HT-29 (cell line): ENCODE measurements around the gene MAFG. TPM values are rescaled to one million over a fixed set of nuclear protein-coding genes. Genes with fewer than 3 reads are reported as not detected.

Experiments used
- DNase-seq: peaks from one replicate; pipeline ENCODE4 v3.0.0-alpha.2; 2015; ENCODE audit warnings: low spot score
- total RNA-seq: library from RNA; depleted of rRNA; stranded (reverse); fragments of >200 nt; shearing (Covaris generic); gene quantifications from 2 replicates; pipeline ENCODE4 v1.2.3, GENCODE V29; 2014

MAFG gene
- total RNA-seq, 1 experiment from 2014 or later = 45.5 TPM

DNA sequence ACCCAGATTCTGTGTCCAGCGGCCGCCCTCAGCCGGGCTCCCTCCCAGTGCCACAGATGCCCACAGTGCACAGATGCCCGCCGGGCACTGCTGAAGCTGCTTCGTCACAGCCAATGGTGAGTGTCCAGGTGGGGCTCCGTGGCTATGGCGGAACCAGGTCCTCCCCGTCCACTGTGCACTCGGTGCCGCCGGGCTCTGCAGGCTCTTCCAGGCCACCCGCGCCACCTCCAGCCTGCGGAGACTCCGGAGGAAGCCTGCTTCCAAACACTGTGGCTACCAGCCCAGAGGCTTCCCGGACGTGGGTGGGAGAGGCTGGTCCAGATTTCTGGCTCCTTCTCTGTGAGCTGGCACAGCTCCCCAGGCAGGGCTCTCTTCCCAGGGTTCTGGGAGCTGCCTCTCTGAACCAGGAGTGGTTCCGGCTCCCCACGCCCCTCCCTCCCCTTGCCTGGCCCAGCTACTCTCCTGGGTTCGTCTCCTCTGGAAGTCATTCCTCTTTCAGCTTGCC is 12.4 kb upstream of the MAFG start:
- no peak for DNase-seq

DNA sequence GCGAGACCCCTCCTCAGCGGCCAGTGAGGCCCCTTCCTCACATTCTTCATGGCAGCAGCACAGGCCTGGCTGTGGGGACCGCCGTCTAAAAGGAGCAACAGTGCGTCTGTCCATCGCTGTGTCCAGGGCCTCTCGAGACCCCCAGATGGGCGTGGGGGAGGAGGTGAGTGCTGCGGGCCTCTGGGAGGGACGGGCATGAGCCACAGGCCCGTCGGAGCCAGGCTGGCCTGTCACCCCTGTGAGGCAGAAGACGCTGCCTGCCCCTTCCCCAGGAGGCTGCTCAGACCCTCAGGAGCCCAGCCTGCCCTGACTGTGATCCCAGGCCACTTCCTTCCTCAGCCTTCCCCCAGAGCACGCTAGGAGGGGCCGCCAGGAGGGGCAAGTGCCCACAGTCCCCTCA is 11.7 kb upstream of the MAFG start:
- no peak for DNase-seq

DNA sequence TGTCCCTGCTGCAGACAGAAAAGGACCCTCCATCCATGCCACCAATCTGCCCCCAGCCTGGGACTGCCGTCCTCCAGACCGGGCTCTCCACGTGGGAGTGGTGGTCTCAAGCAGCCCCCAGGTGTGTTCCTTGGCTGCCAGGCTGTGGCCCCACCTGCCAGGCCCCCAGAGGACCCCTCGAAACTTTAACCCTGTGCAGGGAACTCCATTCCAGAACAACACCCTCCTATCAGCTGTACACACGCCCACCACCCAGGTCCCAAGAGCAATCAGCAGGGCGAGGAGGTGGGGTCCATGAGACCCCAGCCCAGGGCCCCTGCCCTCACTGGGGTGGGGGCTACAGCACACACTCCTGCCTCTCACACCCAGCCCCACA is 8.2 kb upstream of the MAFG start:
- DNase-seq = no peak

DNA sequence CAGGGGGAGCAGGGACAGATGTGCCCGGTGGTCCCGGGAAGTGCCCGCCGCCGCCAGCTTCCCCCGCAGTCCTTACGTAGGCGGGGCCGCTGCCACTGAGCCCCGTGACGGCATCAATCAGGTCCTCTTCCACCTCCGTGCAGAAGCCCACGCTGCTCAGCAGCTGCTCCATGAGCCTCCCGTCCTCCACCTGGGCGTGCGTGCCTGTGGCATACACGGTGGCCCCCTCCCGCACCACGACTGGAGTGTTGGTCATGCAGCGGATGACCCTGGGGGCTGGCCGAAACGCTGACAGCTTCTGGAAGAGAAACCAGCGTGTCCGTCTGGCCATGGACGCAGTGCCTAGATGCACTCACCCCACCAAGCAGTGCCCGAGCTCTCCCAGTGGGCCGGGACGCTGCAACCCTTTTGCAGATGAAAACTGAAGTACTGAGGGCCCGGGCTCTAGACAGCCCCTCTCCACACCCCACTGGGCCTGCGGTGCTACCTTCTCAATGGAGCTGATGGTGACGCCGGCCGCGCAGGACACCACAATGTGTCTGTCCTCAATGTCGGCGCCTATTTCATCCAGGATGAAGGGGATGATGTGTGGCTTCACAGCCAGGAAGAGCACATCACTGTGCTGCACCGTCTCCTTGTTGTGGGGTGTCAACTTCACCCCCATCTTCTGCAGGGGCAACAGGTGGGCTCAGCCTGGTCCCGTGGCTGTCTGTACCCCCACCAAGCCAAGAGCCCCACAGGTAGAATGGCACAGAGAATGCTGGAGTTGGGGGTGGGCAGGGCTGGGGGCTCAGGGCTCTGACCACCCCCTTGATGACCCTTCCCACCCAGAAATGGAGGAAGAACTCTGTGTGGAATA is 7.5 kb upstream of the MAFG start:
- DNase-seq = no peak

DNA sequence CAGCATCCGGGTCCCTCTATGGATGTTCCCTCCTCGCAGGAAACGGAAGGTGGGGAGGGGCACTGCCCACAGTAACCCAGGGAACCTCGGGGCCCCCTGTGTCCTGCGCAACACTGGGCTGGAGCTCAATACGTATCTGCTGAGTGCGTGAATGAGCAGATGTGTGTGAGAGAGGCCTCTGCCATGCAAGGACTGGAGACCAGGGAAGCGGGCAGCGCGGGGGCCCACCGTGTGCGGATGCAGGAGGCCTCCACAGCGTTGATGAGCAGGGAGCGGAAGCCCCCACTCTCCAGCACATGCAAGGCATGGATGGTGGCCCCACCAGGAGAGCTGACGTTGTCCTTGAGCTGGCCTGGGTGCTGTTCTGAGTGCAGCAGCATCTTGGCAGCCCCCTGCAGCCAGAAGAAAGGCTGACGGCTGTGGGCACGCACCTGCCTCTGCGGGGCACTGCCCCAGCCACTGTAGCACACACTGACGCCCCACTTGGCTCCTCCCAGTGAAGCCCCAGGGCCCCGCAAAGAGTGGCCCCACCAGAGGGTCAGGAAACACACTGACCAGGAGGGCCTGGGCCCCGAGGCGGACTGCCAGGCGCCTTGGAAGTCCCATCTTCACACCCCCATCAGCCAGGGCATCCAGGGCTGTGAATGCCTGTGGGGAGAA is 6.7 kb upstream of the MAFG start:
- DNase-seq = no peak

DNA sequence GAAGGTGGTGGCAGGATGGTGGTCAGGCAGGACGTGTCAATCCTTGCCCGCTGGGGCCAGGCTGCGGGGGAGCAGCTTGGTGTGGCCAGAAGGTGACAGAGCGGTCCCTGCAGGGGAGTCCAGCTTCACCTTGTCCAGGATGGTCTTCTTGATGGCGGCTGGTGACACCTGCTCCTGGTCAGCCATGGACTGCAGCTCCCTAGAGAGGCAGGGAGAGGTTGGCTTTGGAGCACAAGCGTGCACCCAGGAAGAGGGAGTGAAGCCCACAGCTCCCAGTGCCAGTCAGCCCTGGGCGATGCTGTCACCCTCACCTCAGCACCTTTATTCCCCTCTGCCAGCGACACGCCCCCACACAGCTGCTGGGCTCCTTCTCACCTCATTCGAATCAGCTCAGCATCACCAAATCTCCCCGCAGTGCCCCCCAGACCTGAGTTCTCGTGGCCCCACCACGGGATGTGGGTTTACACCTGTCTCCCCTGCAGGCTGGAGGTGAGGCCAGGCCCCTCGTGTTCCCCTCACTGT is 5.7 kb upstream of the MAFG start:
- no peak for DNase-seq

DNA sequence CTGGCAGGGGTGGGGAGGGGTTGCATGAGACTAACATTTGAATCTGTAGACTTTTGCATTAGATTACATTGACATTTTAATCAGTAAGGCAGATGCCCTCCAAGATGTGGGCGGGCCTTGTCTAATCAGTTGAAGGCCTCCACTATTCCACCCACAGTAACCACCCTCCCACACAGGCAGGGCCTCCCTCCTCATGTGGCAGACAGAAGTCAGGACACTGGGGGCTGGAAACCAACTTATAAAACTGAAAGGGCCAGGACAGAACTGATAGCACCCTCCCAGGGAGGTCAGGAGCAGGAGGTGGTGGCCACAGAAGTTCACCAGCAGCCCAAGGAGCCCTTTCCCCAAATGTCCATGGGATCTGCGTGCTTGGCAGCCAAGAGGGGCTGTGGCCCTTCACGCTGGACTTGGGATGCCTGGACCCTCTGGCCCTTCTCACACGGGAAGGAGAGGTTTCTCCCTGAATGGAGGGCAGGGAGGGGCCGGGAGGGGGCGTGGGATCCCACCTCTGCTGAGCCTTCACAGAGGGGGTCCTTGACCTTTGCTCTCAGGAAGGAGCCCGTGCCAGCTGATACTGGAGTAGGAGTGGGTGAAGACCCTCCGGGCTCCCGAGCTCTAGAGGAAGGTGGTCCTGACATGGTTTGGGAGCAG is 4.9 kb upstream of the MAFG start:
- DNase-seq = no peak

DNA sequence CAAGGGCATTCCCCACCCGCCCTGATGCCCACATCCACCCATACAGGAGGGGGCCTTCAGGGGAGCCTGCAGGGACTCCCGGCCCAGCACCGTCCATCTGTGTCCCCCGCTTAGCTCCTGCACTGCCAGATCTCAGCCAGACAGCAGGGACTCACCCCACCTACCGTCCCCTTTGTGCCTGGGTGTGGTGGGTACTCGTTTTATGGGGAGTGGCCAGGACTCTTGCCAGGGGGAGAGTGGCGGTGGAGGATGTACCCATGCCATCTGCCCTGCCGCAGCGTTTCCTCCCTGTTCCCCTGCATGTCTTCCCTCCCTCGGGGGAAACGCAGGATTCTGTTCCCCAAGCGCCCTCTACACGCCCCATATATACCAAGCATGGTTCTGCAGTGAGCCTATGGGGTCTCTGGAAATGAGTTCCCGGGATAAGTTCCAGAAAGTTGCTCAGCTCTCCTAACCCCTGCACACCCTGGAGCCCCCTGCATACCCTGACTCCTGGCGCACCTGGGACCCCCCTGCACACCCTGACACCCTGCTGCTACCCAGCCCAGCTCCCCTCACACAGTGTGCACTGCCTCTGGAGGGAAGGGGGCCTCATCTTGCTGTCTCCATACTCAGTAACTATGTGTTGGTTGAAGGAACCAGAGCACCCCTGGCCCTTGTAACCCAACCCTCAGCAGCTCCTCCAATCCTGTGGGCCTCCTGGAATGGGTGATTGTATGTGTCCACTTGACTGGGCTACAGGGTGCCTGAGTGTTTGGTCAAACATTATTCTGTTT is 4.2 kb upstream of the MAFG start:
- no peak for DNase-seq

DNA sequence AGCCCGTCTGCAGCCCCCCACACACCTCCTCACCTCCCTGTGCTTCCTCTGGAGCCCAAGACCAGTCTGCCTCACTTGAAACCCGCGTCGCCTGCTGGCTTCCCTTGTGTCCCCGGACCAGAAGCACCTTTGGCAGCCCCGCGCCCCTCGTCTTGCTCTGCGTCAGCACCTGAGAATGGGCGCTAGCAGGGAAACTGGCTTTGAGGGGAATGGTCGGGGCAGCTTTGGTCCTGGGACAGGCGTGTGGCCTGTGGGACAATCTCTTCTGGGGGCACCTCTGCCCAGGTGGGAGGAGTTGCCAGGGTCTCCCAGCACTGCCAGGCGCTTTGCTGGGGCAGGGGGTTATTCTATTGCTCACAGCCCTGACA is 3.6 kb upstream of the MAFG start:
- no peak for DNase-seq

DNA sequence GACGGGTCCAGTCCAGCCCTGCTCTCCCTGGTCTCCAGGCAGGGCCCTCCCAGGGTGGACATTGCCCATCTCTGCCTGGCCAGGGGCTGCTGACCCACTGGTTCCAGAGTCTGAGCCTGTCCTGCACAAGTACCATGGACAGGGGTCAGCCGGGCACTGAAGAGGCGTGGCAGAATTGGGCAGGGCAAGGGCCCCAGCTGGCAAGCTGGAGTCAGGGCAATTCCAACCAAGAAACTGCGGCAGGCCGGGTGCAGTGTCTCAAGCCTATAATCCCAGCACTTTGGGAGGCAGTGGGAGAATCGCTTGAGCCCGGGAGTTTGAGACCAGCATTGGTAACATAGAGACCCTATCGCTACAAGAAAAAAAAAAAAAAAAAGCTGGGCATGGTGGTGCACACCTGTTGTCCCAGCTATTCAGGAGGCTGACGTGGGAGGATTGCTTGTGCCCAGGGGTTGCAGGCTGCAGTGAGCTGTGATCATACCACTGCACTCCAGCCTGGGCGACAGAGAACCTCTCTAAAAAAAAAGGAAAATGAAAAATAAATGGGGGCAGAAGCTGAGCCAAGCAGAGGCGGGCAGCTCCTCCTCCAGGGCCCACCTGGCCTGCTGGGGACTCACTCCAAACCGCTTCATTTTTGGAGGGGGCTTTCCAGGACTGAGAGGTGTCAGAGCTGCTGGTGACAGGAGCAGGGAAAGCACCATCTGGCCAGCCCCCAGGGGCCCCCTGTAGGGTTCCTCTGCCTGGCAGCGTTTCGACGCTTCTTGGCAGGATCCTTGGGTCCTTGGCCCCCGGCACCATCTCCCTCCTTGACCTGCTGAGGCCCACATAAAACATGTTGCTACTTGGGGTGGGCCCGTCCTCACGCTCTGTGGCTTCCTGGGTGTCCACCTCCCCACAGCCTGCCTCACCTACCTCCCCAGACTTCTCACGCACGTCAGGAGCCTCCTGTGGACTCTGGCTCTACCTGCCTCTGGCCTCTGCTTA is 2.9 kb upstream of the MAFG start:
- no peak for DNase-seq

DNA sequence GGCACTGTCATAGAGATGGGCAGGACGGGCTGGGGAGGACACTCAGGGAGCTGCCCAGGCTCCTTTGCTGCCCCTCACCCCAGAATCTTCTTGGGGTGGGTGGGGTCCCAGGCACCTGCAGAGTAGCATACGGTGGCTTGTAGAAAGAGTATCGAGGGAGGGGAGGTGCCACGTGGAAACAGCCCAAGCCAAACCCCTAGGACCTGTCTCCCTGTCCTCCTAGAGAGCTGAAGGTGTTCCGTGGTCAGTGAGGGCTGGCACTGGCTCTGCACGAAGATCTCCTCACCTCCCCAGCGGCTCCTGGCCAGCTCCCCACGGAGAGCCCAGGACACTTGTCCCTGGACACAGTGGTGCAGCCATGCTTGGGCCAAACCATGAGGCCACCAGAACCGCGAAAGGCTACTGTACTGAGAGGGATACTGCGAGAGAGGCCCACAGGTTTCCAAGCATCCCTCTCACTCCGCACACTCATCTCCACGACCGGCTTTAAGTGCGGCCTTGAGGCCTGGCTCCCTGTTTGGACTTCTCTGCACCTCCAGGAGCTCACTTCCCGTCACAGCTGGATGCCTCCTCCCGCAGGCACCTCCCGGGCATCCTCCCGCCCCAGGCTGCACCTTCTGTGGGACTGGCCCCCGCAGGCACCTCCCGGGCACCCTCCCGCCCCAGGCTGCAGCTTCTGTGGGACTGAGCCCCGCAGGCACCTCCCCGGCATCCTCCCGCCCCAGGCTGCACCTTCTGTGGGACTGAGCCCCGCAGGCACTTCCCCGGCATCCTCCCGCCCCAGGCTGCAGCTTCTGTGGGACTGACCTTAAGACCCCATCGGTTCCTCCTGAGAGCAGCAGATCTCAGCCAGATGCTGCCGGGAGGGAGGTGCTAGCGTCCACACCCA is 2.0 kb upstream of the MAFG start:
- no peak for DNase-seq

DNA sequence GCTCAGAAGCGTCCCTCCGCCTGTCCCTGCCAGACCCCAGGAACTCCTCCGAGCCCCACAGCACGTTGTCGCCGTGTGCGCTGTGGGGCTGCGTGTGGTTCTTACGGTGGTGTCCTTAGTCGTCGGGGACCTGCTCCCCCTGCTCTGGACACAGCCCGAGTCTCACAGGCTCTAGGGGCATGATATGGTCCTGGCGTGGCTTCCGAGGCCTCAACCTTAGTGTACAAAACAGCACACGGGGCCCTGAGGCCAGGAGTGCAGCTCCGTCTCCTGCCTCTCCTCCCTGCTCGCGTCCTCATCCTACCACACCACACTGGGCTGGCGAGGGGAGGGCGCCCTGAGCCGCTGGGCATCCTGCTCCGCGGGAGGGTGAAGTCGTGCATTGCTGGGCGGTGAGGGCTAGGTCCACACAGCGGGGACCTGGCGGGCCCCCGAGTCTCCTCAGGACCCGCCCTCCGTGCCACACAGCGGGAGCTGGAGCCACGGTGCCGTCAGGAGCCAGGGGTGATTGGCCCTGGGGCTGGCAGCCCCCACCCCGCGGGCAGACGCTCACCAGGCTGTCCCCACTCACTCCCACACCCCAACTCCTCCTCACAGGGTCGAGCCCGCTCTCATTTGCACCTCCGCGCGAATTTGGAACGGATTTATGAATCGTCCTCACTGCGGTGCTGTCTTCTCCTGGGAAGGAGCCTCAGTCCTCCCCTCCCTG is 1.2 kb upstream of the MAFG start:
- peak; percentile 37 for DNase-seq

DNA sequence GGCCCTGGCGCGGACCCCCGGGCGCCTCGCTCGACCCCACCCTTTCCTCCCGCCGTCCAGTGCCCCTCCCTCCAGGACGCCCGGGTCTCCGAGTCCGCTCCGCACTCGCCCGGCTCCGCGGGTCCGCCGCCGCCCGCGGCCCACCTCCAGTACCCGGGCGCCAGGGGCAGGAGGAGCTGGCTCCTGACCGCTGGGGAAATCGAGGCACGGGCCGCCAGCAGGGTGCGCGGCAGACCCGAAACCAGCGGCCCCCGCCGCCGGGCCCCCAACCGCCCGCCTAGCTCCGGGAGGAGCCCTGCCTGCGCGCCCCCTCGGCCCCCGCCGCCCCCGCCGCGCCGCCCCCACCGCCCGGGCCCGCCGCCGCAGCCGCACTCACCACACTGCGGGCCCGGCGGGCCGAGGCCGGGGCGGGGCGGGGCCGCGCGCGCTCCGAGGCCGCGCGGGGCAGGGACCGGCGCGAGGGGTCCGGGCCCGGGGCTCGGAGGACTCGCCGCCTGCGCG is 333 bp downstream of the MAFG start:
- DNase-seq = no peak

DNA sequence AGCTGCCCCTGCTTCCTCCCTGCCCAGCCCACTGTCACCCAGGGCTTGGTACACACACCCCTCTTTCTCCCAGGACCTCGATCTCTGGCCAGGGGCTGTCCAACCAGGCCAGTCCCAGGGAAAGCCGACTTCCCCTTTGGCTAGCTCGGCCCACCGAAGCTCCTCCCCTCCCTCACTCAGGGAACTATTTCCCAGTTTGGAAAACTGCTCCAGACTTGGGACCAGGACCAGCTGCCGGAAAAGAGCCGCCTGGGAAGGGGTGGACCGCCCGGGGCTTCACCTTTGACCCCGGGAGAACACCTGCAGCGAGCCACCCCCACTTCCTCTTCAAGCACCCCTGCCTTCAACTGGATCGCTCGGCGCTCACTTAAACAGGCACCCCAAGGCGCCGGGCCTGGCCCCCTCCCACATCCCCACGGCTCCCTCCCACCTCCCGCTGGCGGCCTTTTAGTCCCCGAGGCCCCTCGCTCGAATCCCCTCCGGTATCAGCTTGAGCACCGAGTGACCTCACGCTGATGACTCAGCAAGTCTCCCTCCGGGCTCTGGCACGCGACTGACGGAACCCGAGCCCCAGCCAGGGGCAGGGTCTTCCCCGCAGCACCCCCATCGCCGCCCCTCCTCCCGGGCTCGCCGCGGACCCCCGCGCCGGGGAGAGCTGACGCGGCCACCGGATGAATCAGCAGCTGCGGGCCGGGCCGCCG is 934 bp downstream of the MAFG start:
- peak; percentile 92 for DNase-seq

DNA sequence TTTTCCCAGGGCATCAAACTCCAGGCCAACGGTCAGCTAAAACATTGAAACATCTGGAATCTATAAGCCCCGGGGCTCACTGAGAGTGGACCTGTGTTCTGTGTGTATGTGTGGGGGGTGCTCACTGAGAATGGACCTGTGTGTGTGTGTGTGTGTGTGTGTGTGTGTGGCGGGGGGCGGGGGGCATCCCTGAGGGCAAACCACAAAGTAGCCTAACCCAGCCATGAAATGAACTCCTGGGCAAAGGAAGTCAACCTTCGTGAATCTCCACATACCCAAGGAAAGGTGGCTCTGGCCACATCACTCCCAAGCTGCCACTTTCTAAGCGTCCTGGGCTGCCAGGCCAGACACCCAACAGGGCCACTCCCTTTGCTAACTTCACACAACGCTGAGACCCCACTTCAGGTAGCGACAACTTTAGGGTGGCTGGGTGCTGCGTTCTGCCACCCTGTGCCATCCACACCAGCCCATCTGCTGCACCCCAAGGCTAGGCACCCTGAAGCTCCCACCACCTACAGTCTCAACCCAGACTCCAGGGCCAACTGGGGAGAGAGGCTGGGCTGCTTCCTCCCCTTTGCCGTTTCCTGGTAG is 1.6 kb downstream of the MAFG start:
- no peak for DNase-seq

DNA sequence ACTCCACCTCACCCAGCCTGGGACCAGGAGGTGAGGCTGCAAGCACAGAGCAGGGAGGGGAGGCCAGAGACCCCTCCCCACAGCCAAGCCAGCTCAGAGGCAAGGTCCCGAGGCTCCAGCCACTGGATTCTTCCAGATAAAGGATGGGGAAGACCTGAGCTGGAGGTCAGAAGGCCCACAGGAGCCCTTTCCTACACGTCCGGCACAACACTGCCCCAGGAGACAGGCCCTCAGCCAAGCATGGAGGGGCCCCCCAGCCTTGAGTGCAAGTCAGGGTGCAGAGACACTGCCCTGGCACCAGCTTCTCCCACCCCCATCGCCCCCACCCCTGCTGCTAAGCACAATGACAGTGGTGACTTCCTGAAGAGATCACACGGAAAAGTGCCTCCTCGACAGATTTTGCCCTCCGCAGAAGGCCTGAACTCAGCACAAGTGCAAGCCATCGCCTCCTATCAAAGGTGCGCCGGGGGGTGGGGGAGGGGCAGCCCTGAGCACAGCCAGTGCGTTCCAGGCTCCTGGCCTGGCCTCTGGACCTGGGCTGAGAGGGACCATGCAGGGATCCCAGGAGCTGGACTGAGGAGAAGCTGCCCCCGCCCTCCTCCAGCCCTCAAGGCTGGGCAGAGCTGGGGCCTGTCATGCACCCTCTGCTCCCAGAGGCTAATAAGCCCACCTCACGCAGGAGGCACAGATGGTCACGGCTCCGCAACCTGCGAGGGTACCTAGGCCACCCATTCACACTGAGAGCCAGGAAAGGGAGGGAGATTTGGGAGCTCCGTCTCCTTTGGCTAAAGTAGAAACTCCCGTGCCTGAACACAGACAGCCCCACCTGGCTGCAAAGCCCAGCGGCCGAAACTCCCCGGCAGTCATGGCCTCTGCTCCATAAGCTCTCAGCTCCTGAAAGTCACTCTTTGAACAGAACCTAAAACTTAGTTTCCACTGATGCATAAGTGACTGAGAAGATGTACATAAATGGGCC is 2.7 kb downstream of the MAFG start:
- DNase-seq = peak; percentile 39
